Measurements from ENCODE around the gene PRKN.

Gene PRKN

GRCh38 chr6:161963634-161964234, 763.8 kb downstream of the PRKN start:
- TF ChIP-seq CTCF (IDR thresholded peaks at IDR 0.05; ENCODE audit: borderline replicate concordance, control extremely low read depth, extremely low read depth, insufficient read depth, missing control alignments), result no peak
- in situ Hi-C loops (cut with MboI; ENCODE audit: low sequenced_read_pairs, unreplicated experiment), result no loop called here
- no peak for DNase-seq (ENCODE audit: low spot score)

GRCh38 chr6:161963181-161963580, 764.4 kb downstream of the PRKN start:
- no peak for TF ChIP-seq CTCF (IDR thresholded peaks at IDR 0.05; ENCODE audit: borderline replicate concordance, control extremely low read depth, extremely low read depth, insufficient read depth, missing control alignments)
- in situ Hi-C loops (cut with MboI; ENCODE audit: low sequenced_read_pairs, unreplicated experiment), result no loop called here

GRCh38 chr6:161961796-161962195, 765.8 kb downstream of the PRKN start:
- in situ Hi-C loops (cut with MboI; ENCODE audit: low sequenced_read_pairs, unreplicated experiment), result no loop called here
- no peak for DNase-seq (ENCODE audit: low spot score)
- no peak for TF ChIP-seq CTCF (IDR thresholded peaks at IDR 0.05; ENCODE audit: borderline replicate concordance, control extremely low read depth, extremely low read depth, insufficient read depth, missing control alignments)

More at GRCh38 chr6:161963181-161963580, 764.4 kb downstream of the PRKN start:
- DNase-seq (ENCODE audit: low spot score), result no peak

- in situ Hi-C loops (cut with MboI; ENCODE audit: low sequenced_read_pairs, unreplicated experiment), result no loop called here
- TF ChIP-seq CTCF (IDR thresholded peaks at IDR 0.05; ENCODE audit: borderline replicate concordance, control extremely low read depth, extremely low read depth, insufficient read depth, missing control alignments), result no peak
- DNase-seq (ENCODE audit: low spot score), result no peak
Observed at GRCh38 chr6:161961046-161961445, 766.5 kb downstream of the PRKN start.

- in situ Hi-C loops (cut with MboI; ENCODE audit: low sequenced_read_pairs, unreplicated experiment), result no loop called here
- no peak for TF ChIP-seq CTCF (IDR thresholded peaks at IDR 0.05; ENCODE audit: borderline replicate concordance, control extremely low read depth, extremely low read depth, insufficient read depth, missing control alignments)
Observed at GRCh38 chr6:161959072-161959471, 768.5 kb downstream of the PRKN start.

GRCh38 chr6:161956082-161956481, 771.5 kb downstream of the PRKN start:
- no peak for DNase-seq (ENCODE audit: low spot score)
- in situ Hi-C loops (cut with MboI; ENCODE audit: low sequenced_read_pairs, unreplicated experiment), result no loop called here
- TF ChIP-seq CTCF (IDR thresholded peaks at IDR 0.05; ENCODE audit: borderline replicate concordance, control extremely low read depth, extremely low read depth, insufficient read depth, missing control alignments), result no peak

More at GRCh38 chr6:161959072-161959471, 768.5 kb downstream of the PRKN start:
- DNase-seq (ENCODE audit: low spot score), result no peak

All from GM13976 (cell line).